22Rv1 (cell line): Measurements from ENCODE around the gene SMARCD1.

ENCODE experiments used
- ZFX ChIP-seq: fragments of 450-650 bp; IDR thresholded peaks from 2 replicates; pipeline ENCODE4 v1.6.1; 2017; ENCODE audit warnings: antibody characterized with exemption, borderline replicate concordance
- TF ChIP-seq, protein P1 (sequence below): fragments of 450-650 bp; IDR thresholded peaks from 2 replicates; pipeline ENCODE4 v1.5.1; 2017; ENCODE audit warnings: mild to moderate bottlenecking

DNA sequence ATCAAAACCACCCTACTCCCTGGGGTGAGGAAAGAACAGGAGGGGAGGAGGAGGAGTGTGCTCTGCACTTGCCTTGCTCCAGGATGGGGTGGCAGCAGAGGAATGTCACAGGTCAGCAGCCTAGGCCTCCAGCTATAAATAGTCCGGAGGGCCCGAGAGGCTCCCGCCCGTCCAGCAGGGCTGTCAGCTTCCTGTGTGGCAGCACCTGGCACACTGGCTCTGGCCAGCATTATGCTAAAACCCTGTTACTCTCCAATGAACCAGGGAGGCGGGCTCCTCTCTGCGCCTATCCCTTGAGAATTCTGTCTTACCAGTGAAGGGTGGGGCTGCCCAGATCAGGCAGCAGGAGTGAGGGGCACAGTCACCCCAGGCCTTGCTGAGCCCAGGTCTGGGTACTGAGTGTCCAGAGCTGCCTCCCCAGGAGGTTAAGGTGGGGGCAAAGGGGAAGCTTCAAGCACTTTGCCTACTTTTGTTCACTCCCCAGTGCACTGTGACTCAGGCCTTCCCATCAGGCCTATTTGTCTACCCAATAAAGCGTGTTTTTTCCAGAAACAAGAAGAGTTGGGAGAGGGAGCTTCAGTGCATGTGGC, 25.7 kb downstream of the SMARCD1 start:
- TF ChIP-seq, protein P1, sequence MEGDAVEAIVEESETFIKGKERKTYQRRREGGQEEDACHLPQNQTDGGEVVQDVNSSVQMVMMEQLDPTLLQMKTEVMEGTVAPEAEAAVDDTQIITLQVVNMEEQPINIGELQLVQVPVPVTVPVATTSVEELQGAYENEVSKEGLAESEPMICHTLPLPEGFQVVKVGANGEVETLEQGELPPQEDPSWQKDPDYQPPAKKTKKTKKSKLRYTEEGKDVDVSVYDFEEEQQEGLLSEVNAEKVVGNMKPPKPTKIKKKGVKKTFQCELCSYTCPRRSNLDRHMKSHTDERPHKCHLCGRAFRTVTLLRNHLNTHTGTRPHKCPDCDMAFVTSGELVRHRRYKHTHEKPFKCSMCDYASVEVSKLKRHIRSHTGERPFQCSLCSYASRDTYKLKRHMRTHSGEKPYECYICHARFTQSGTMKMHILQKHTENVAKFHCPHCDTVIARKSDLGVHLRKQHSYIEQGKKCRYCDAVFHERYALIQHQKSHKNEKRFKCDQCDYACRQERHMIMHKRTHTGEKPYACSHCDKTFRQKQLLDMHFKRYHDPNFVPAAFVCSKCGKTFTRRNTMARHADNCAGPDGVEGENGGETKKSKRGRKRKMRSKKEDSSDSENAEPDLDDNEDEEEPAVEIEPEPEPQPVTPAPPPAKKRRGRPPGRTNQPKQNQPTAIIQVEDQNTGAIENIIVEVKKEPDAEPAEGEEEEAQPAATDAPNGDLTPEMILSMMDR = no peak
- no peak for TF ChIP-seq ZFX
